Ramos (cell line): ENCODE data around the gene OR1J2.

Source experiments
- in situ Hi-C: fragments of 300-500 bp; cut with MboI; formaldehyde crosslinking; loops from one replicate; pipeline ENCODE4 v1.14.3; 2022; ENCODE audit warnings: low sequenced_read_pairs; ENCODE audit not compliant: unreplicated experiment

The OR1J2 gene

DNA sequence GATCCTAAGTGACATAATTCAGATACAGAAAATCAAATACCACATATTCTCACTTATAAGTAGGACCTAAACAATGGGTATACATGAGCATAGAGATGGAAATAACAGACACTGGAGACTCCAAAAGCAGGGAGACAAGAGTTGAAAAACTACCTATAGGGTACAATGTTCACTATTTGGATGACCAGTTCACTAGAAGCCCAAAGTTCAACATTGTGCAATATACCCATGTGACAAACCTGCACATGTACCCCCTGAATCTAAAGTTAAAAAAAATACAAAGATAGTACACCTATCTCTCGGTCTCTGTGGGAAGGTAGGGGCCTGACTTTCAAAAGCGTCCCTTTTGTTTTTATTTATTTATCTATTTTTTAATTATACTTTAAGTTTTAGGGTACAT is 28.2 kb downstream of the OR1J2 start:
- in situ Hi-C loops, result no loop called here

DNA sequence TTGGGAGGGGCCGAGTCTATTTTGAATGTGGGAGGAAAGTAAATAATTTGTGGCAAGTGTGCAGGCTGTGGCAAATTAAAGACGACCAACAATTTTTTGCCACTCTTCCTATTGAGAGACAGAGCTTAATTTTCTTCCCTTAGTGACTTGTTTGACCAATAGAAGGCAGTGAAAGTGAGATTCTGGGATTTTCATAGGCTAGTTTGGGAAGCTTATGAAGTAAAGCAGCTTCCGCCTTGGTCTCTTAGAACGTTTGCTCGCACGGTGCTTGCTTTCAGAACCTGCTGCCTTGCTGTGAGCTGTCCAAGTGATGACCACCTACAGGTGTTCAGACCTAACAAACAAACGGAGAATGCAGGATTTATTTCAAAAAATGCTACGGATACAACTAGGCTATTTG is 35.6 kb downstream of the OR1J2 start:
- in situ Hi-C loops, result no loop called here

DNA sequence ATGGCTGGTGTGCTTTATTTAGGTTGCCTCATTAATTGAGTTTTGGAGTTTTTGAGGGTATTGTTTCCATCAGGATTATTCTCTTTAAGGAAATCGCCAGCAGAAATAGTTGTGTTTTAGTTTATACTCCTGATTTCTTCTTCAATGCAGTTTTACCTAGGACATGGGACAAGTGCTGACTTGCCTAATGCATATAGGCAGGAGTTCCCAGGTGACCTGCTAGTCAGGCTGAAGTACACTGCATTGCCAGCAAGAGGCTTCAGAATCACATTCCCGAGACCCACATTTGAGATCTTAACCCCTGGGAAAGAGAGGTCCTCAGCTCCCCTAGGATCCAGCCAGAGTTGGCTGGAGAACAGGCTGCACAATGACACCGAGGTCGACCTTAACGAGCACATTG is 40.8 kb downstream of the OR1J2 start:
- in situ Hi-C loops, result no loop called here

DNA sequence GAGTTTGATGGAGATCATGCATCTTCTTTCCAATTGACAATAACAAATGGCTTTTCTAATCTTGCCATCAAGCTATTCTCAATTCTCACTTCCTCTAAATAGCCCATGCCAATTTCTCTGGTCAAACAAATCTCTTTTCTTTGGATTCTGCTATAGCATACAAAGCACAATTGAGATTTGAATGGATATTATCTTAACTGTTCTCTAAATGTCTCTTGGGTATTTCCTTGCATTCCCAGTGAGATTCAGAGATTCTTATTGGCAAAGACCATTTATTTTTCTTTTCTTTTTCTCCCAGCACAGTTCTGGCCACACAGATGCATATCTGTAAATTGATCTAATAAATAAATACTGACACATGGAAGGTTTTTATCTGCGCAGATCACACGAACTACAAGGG is 42.2 kb downstream of the OR1J2 start, which contains the start of gene OR1N2:
TSS of gene OR1N2 (plus strand) at position 301 of the 400 bp plus-strand sequence. CDS start 100 bp downstream, outside the sequence.
- in situ Hi-C loops, result no loop called here
